Measurements from ENCODE around the gene RIPPLY2.
"Not testable (repeated sequence)": the region's sequence is repeated elsewhere in the genome, so short reads cannot be mapped to it uniquely, and the experiment has no call there.

Gene RIPPLY2, protein sequence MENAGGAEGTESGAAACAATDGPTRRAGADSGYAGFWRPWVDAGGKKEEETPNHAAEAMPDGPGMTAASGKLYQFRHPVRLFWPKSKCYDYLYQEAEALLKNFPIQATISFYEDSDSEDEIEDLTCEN

DNA sequence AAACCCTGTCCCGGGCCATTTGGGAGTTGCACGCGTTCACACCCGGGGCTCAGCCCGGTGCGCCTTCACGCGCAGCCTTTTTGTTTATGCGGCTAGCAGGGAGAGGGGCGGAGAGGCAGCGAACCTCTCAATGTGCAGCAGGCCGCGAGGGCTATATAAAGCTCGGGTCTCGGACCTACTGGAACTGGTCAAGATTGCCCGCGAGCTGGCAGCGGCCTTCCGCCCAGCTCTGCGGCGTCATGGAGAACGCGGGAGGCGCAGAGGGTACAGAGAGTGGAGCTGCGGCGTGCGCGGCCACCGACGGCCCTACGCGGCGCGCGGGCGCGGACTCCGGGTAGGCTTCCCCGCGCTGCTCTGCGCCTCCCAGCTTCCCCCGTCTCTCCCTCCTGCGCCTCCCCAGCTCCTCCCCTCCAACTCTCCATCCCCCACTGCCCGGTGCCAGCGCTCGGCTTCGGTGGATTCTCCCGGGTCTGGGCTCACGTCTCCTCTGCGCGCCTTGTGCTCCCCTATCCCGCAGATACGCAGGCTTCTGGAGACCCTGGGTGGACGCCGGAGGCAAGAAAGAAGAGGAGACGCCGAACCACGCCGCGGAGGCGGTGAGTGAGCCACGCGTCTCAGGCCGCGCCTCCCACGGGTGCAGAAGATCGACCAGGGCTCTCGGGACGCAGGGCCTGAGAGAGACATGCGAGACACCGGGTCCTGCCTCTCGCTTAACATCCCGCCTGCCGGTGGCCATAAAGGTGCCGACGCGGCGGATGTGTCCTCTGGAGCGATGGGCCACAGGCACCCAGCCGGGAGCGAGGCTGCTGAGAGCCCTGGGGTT lies at the start of gene RIPPLY2:
Gene RIPPLY2, plus strand, starts transcription at position 183 of the 823 bp plus-strand sequence. Its CDS starts 57 bp downstream, at position 240.
- DNase-seq (ENCODE audit: low spot score), result peak; percentile 88

GRCh38 chr6:83803492-83803891 lies 49.7 kb upstream of the RIPPLY2 start:
- not testable (repeated sequence) for DNase-seq (ENCODE audit: low spot score)

DNA sequence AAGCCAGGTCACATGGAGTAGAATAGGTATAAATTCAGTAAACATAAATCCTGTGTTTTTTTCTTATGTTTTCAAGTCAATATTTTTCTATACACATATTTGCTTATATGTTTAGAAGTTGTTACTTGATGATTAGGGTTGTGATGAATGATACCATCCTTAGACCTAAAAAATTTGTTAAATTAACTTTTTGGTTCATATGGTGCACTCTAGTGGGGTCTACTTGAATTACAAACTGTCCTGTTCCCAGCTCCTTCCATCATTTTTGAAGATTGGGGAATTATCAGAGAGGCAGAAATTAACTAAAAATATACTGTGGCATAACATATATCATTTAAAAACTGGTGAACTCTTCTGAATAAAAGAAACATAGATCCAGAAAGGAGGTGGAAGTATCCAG lies 48.3 kb upstream of the RIPPLY2 start:
- no peak for DNase-seq (ENCODE audit: low spot score)

DNA sequence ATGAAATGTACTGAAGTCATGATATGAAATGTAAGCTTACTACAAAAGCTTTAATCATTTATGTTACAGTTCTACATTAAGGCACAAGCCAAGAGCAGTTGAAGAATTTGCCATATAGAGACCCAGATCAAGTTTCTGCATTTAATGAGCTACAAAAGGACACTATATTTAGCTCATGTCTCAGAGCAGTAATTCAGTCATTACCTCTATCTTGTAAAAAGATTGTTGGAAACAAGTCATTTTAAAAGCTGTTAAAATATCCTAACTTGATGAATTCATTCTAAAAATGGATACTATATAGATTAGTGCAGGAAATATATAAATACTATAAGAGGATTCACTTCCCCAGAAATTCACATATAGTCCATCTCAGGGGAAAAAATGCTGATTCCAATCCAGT lies 45.2 kb upstream of the RIPPLY2 start:
- no peak for DNase-seq (ENCODE audit: low spot score)

DNA sequence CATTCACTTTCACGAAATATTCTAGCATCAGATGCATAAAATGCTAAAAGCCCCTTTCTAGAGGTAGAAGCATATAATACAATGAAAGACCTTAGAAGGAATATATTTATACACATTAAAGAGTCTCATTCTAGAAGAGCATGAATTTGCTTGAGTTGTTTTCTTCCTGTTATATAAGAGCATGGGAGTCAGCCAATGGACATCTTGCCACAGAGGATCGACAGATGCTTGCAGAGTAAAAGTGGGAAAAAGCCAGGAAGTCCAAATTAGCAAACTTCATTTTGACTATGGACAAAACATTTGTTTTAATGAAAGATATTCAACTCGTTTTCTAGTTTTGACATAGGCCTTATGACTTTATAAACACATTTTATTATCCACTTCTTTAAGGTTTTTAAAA lies 44.2 kb upstream of the RIPPLY2 start:
- no peak for DNase-seq (ENCODE audit: low spot score)

DNA sequence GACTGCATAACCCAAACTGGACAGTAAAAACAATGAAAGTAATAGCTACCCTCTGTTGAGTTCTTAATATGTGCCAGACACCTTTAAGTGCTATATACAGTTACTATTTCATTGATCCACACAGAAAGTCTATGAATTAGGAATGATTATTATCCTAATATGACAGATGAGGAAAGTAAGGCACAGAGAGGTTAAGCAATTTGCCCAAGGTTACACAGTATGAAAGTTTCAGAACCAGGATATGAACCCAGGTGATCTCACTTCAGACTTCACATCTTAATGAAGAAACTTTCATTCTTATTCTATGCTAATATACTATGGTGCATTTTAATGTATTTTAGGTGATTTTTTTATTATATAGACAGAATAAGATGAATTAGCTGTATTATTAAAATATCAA lies 40.6 kb upstream of the RIPPLY2 start:
- no peak for DNase-seq (ENCODE audit: low spot score)

- no peak for DNase-seq (ENCODE audit: low spot score)
Observed at GRCh38 chr6:83815631-83816272, 37.4 kb upstream of the RIPPLY2 start.

DNA sequence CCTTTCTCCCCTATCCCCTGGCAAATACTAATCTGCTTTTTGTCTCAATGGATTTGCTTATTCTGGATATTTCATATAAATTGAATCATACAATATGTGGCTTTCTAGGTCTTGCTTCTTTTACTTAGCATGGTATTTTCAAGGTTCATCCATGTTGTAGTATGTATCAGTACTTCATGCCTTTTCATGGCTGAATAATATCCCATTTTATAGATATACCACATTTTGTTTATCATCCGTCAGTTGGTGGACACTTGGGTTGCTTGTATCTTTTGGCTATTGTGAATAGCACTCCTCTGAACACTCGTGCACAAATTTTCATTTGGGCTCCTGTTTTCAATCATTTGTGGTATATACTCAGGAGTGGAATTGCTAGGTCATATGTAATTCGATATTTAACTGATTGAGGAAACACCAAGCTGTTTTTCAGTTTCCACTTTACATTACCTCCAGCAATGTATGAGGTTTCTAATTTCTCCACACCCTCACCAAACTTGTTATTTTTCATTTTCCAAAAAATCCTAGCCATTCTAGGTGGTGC lies 30.5 kb upstream of the RIPPLY2 start:
- no peak for DNase-seq (ENCODE audit: low spot score)

DNA sequence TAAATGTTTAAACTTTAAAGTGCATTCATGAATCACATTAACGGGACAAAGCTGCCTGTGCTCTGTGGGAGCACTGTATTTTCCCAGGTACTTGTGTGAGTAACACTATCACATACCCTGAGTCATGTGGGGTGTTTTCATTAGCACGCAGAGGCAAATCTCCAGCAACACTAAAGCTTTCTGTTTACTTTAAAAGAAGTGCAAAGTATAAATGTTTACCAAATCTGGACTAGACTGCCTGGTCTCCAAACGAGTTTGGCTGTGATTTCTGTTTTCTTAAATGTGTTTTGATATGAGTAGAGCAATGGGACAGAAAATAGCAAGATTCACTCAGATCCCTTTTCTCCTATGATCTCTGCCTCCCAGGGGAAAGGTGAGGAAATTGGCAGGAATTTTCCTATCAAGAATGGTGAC lies 28.8 kb upstream of the RIPPLY2 start:
- no peak for DNase-seq (ENCODE audit: low spot score)

- DNase-seq (ENCODE audit: low spot score), result no peak
Observed at GRCh38 chr6:83824831-83825230, 28.3 kb upstream of the RIPPLY2 start.

- peak; percentile 34 for DNase-seq (ENCODE audit: low spot score)
Observed at GRCh38 chr6:83827050-83827449, 26.1 kb upstream of the RIPPLY2 start.

DNA sequence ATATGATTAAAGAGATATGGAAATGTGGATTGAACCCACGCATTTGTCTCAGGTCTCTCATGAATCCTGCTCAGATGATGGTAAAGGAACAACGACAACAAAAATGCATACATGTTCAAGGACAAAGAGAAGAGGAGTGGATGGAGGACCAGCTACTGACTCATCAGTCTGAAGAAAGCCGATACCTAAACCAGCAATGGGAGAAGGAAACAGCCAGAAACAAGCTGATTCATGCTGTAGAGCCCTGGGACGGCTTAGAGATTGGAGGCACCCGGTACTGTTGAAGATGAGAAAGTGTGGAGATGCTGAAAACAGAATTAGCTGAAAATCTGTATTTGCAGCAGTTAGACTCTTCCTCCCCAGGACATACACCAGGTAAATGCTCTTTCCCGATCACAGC lies 14.4 kb upstream of the RIPPLY2 start:
- DNase-seq (ENCODE audit: low spot score), result no peak

DNA sequence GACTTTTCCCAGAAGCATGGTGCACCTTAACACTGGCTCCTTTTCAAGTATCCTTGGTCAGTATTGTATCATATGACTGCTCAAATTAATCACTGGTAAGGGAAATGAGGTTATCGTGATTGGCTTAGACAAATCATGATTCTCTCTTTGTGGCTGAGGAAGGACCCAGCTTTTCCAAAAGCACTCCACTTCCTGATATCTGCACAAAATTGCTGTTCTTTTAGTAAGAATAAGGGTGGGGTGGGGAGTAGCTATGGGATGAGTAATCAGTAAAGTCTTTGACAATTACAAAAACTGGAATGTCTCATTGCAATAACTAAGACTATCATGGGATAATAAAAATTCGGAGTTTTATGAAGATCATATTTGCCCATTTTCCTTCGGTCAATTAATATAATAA lies 9.0 kb upstream of the RIPPLY2 start:
- DNase-seq (ENCODE audit: low spot score), result no peak

- DNase-seq (ENCODE audit: low spot score), result no peak
Observed at GRCh38 chr6:83846291-83846690, 6.9 kb upstream of the RIPPLY2 start.

- no peak for DNase-seq (ENCODE audit: low spot score)
Observed at GRCh38 chr6:83847179-83847578, 6.0 kb upstream of the RIPPLY2 start.

- no peak for DNase-seq (ENCODE audit: low spot score)
Observed at GRCh38 chr6:83849127-83849526, 4.0 kb upstream of the RIPPLY2 start.

GRCh38 chr6:83849610-83850009 lies 3.5 kb upstream of the RIPPLY2 start:
- DNase-seq (ENCODE audit: low spot score), result no peak

DNA sequence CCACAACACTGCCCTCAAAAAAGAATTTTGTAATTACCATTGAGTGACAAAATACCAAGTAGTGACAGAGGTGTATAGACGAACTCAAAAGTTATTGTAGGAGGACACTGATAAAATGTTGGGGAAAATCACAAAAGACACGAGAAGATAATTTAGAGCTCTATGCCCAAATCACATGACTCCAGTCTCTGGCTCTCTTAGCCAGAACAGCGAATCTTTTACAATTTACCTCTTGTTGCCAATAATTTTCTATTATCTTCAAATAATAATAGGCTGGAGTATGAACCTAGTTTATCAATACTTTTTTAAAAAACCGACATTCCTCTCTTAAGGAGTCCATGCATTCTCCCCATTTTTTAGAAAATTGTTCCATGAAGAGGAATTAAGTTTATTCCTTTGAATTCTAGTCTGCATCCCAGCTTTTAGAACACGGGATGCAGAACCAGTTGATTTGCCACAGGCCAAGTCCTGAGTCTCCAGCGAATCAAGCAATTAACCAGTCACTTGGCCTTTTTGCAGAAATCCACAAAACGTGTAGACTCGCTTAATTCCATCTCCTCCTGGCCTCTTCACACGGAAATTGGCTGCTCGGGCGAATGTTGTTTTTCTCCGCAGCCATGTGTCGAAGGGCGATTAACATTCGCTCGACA lies 507 bp upstream of the RIPPLY2 start:
- no peak for DNase-seq (ENCODE audit: low spot score)

- peak; percentile 20 for DNase-seq (ENCODE audit: low spot score)
Observed at GRCh38 chr6:83854001-83854501, 891 bp downstream of the RIPPLY2 start.

GRCh38 chr6:83854766-83855165 lies 1.6 kb downstream of the RIPPLY2 start:
- no peak for DNase-seq (ENCODE audit: low spot score)

DNA sequence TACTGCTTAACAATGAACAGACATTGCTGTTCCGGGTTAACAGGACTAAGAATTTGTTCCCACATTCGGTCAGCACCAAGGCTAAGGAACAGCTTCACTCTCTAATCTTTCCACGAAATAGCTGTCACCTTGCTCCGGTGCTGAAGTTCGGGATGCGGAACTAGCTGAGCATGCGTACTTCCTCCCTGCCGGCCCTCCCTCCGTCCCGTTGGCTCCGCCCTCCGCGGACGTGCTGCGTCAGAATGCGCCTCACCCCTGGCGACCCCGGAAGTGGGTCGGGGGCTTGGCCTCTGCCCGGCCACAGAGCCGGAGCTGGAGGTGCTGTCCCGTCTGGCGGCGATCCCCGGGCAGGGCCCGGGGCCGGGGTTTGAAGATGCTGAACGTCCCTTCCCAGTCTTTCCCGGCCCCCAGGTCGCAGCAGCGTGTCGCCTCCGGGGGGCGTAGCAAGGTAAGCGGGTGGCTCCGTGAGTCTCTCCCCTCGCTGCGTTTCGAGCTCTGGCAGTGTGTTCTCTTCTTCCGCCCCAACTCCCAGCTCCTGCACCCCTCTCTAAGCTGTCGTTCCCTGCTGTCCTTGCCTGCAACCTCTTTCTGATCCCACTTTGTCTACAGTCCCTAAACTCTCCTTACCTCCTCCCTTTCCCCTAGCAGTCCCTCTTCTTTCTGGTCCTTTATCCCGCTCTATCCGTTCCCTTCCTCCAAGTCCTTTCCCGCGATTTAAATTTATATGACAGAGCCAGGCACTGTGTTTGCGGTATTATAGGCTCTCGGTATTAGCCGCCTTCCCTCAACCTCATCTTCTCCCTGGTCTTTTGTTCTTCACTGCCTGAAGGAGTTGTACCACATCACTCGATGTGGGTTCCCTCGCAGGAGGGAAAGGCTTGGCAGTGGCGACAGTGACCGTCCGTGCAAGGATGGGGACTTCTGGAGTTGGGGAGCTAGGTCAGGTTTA lies 6.5 kb downstream of the RIPPLY2 start, which contains the start of gene CYB5R4:
Gene CYB5R4, plus strand, starts transcription at position 280 of the 949 bp plus-strand sequence. Its CDS starts 94 bp downstream, at position 374.
- peak; percentile 97 for DNase-seq (ENCODE audit: low spot score)

All from Ammon's horn (tissue), 1 donor.